ENCODE measurements around the gene GPC6.

GPC6 gene

GRCh38 chr13:94408314-94409036, 1181.9 kb downstream of the GPC6 start:
- DNase-seq: no peak

GRCh38 chr13:94411747-94412146, 1185.1 kb downstream of the GPC6 start:
- no peak for DNase-seq

GRCh38 chr13:94412870-94413597, 1186.4 kb downstream of the GPC6 start:
- DNase-seq: no peak

- no peak for DNase-seq
These were observed 1187.0 kb downstream of the GPC6 start for GRCh38 chr13:94413598-94413944.

GRCh38 chr13:94414141-94414540, 1187.5 kb downstream of the GPC6 start:
- DNase-seq: no peak

GRCh38 chr13:94414708-94415107, 1188.1 kb downstream of the GPC6 start:
- DNase-seq: peak; percentile 38

GRCh38 chr13:94415500-94416237, 1189.1 kb downstream of the GPC6 start:
- DNase-seq: peak; percentile 42

GRCh38 chr13:94416454-94417080, 1190.0 kb downstream of the GPC6 start:
- peak; percentile 36 for DNase-seq

- no peak for DNase-seq
These were observed 1190.7 kb downstream of the GPC6 start for GRCh38 chr13:94417294-94417693.

- no peak for DNase-seq
These were observed 1192.8 kb downstream of the GPC6 start for GRCh38 chr13:94419304-94419924.

- no peak for DNase-seq
These were observed 1193.3 kb downstream of the GPC6 start for GRCh38 chr13:94419925-94420305.

GRCh38 chr13:94427313-94427953, 1200.8 kb downstream of the GPC6 start:
- no peak for DNase-seq

- no peak for DNase-seq
These were observed 1205.0 kb downstream of the GPC6 start for GRCh38 chr13:94431574-94431973.

- DNase-seq: no peak
These were observed 1205.4 kb downstream of the GPC6 start for GRCh38 chr13:94431987-94432386.

- DNase-seq: peak; percentile 75
These were observed 1206.7 kb downstream of the GPC6 start for GRCh38 chr13:94433055-94433961.

- peak; percentile 72 for DNase-seq
These were observed 1209.1 kb downstream of the GPC6 start for GRCh38 chr13:94435604-94436226.

- DNase-seq: no peak
These were observed 1218.2 kb downstream of the GPC6 start for GRCh38 chr13:94444826-94445225.

- DNase-seq: no peak
These were observed 1227.7 kb downstream of the GPC6 start for GRCh38 chr13:94454334-94454733.

- no peak for DNase-seq
These were observed 1228.3 kb downstream of the GPC6 start for GRCh38 chr13:94454906-94455305.

GRCh38 chr13:94455414-94455813, 1228.8 kb downstream of the GPC6 start:
- no peak for DNase-seq
